H1 (cell line): ENCODE data around the gene PGM1. TPM values are rescaled to one million over a fixed set of nuclear protein-coding genes. Genes with fewer than 3 reads are reported as not detected.

ENCODE experiments used
- polyA plus RNA-seq, 7 experiments: library from polyadenylated mRNA; depleted of rRNA in 3 of 7; stranded (reverse) in 5 of 7; unstranded in 2 of 7; fragments of >200 nt in 5 of 7; fragments of 200-250 nt in 2 of 7; gene quantifications; 1 replicate in 5 of 7; 2 replicates in 1 of 7; 4 replicates in 1 of 7; pipeline versions ENCODE4 v1.2.1 to v1.2.3, GENCODE V29; 2011 to 2013; ENCODE audit warnings: missing spikeins in 2 of 7, mixed read lengths in 2 of 7
- total RNA-seq: library from RNA; stranded (reverse); fragmentation: NEBNext Ultra II Directional; extraction: Animal tissue kit (Norgen Biotek cat#: 25700); gene quantifications from 2 replicates; pipeline ENCODE4 v1.2.1, GENCODE V29; 2021
- TF ChIP-seq, protein P1 (sequence below): fragments of 300-600 bp; sonication (generic); IDR thresholded peaks from 2 replicates; pipeline ENCODE4 v1.7.1; 2012; ENCODE audit warnings: low read length, moderate library complexity, mild to moderate bottlenecking, inconsistent platforms; ENCODE audit not compliant: insufficient replicate concordance

Gene PGM1
- total and polyA plus RNA-seq, 2 of the 8 experiments (the other 6 are each of a cell fraction or from before 2014, with no cell fraction given), result 33.0 to 65.4 TPM

GRCh38 chr1:63630238-63630637 is 37.0 kb downstream of the PGM1 start (continued):
- TF ChIP-seq, protein P1, sequence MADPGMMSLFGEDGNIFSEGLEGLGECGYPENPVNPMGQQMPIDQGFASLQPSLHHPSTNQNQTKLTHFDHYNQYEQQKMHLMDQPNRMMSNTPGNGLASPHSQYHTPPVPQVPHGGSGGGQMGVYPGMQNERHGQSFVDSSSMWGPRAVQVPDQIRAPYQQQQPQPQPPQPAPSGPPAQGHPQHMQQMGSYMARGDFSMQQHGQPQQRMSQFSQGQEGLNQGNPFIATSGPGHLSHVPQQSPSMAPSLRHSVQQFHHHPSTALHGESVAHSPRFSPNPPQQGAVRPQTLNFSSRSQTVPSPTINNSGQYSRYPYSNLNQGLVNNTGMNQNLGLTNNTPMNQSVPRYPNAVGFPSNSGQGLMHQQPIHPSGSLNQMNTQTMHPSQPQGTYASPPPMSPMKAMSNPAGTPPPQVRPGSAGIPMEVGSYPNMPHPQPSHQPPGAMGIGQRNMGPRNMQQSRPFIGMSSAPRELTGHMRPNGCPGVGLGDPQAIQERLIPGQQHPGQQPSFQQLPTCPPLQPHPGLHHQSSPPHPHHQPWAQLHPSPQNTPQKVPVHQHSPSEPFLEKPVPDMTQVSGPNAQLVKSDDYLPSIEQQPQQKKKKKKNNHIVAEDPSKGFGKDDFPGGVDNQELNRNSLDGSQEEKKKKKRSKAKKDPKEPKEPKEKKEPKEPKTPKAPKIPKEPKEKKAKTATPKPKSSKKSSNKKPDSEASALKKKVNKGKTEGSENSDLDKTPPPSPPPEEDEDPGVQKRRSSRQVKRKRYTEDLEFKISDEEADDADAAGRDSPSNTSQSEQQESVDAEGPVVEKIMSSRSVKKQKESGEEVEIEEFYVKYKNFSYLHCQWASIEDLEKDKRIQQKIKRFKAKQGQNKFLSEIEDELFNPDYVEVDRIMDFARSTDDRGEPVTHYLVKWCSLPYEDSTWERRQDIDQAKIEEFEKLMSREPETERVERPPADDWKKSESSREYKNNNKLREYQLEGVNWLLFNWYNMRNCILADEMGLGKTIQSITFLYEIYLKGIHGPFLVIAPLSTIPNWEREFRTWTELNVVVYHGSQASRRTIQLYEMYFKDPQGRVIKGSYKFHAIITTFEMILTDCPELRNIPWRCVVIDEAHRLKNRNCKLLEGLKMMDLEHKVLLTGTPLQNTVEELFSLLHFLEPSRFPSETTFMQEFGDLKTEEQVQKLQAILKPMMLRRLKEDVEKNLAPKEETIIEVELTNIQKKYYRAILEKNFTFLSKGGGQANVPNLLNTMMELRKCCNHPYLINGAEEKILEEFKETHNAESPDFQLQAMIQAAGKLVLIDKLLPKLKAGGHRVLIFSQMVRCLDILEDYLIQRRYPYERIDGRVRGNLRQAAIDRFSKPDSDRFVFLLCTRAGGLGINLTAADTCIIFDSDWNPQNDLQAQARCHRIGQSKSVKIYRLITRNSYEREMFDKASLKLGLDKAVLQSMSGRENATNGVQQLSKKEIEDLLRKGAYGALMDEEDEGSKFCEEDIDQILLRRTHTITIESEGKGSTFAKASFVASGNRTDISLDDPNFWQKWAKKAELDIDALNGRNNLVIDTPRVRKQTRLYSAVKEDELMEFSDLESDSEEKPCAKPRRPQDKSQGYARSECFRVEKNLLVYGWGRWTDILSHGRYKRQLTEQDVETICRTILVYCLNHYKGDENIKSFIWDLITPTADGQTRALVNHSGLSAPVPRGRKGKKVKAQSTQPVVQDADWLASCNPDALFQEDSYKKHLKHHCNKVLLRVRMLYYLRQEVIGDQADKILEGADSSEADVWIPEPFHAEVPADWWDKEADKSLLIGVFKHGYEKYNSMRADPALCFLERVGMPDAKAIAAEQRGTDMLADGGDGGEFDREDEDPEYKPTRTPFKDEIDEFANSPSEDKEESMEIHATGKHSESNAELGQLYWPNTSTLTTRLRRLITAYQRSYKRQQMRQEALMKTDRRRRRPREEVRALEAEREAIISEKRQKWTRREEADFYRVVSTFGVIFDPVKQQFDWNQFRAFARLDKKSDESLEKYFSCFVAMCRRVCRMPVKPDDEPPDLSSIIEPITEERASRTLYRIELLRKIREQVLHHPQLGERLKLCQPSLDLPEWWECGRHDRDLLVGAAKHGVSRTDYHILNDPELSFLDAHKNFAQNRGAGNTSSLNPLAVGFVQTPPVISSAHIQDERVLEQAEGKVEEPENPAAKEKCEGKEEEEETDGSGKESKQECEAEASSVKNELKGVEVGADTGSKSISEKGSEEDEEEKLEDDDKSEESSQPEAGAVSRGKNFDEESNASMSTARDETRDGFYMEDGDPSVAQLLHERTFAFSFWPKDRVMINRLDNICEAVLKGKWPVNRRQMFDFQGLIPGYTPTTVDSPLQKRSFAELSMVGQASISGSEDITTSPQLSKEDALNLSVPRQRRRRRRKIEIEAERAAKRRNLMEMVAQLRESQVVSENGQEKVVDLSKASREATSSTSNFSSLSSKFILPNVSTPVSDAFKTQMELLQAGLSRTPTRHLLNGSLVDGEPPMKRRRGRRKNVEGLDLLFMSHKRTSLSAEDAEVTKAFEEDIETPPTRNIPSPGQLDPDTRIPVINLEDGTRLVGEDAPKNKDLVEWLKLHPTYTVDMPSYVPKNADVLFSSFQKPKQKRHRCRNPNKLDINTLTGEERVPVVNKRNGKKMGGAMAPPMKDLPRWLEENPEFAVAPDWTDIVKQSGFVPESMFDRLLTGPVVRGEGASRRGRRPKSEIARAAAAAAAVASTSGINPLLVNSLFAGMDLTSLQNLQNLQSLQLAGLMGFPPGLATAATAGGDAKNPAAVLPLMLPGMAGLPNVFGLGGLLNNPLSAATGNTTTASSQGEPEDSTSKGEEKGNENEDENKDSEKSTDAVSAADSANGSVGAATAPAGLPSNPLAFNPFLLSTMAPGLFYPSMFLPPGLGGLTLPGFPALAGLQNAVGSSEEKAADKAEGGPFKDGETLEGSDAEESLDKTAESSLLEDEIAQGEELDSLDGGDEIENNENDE, result no peak
